Kidney (tissue), 14 donors: ENCODE measurements around the gene ARHGEF10L. TPM values are rescaled to one million over a fixed set of nuclear protein-coding genes. Genes with fewer than 3 reads are reported as not detected.
A peak's percentile ranks its signal among the peaks of the same experiment; 100 is the strongest.

ENCODE experiments used
- DNase-seq, 5 donors: peaks; one replicate each; pipeline ENCODE4 v3.0.0-alpha.2; 2013 to 2020
- FAIRE-seq: peaks from 2 replicates; lab custom pipeline; 2012; peaks lifted over from hg19 to GRCh38; lab: Jason Lieb, UNC
- H3K27ac ChIP-seq, 2 donors: one replicate each; pipeline ENCODE4 v1.7.0; 2013; ENCODE audit warnings: low read depth in 2 of 2, low read length in 2 of 2, inconsistent platforms in 1 of 2
- H3K27me3 ChIP-seq: one replicate; pipeline ENCODE4 v1.7.1; 2013; ENCODE audit warnings: low read length, inconsistent platforms; ENCODE audit not compliant: control insufficient read depth, insufficient read depth
- H3K36me3 ChIP-seq, 3 donors: one replicate each; pipeline versions ENCODE4 v1.7.0 to v1.7.1; 2013; ENCODE audit warnings: low read length in 3 of 3, control low read depth in 1 of 3, inconsistent platforms in 1 of 3; ENCODE audit not compliant: insufficient read depth in 3 of 3, control insufficient read depth in 2 of 3
- H3K4me1 ChIP-seq, 3 donors: one replicate each; pipeline versions ENCODE4 v1.7.0 to v1.7.1; 2013; ENCODE audit warnings: low read length in 3 of 3, inconsistent platforms in 1 of 3, low read depth in 1 of 3; ENCODE audit not compliant: control insufficient read depth in 2 of 3, insufficient read depth in 2 of 3
- H3K4me3 ChIP-seq, 3 donors: one replicate each; pipeline versions ENCODE4 v1.7.0 to v1.8.1; 2013; ENCODE audit warnings: low read length in 3 of 3, control low read depth in 1 of 3, inconsistent platforms in 1 of 3
- H3K9ac ChIP-seq, 3 donors: one replicate each; pipeline versions ENCODE4 v1.7.0 to v1.7.1; 2013; ENCODE audit warnings: low read length in 3 of 3, control low read depth in 1 of 3, inconsistent platforms in 1 of 3
- H3K9me3 ChIP-seq, 3 donors: one replicate each; pipeline versions ENCODE4 v1.7.0 to v1.7.1; 2013; ENCODE audit warnings: low read length in 3 of 3, control low read depth in 1 of 3, inconsistent platforms in 1 of 3; ENCODE audit not compliant: control insufficient read depth in 2 of 3, insufficient read depth in 1 of 3
- intact Hi-C: fragments of 100-400 bp; cut with DNase I; formaldehyde crosslinking; loops from one replicate; pipeline ENCODE4 v1.11.1; 2022
- polyA plus RNA-seq: library from polyadenylated mRNA; stranded (reverse); fragments of 350-450 nt; fragmentation: Illumina TruSeq; extraction: RNeasy Lipid Tissue Mini Kit (QIAGEN cat#74804); gene quantifications from one replicate; pipeline ENCODE4 v1.2.3, GENCODE V29; 2014; ENCODE audit warnings: low read depth, low replicate concordance; ENCODE audit not compliant: insufficient read depth
- total RNA-seq: library from RNA; stranded (reverse); fragmentation: NEBNext Ultra II Directional; extraction: Animal tissue kit (Norgen Biotek cat#: 25700); gene quantifications from one replicate; pipeline ENCODE4 v1.2.1, GENCODE V29; 2021
- TF ChIP-seq, protein P1 (sequence below): IDR thresholded peaks from 3 replicates; pipeline ENCODE4 v1.5.1; 2012; ENCODE audit warnings: mild to moderate bottlenecking, moderate library complexity, borderline replicate concordance; ENCODE audit not compliant: insufficient read depth; ENCODE audit errors: extremely low read depth
- donor health status: control.
- donor health status: control.
- donor health status: control.
- donor health status: control.
- donor health status: control.
- donor health status: DM: yes; HTN: yes; CAD: no.
- donor health status: Normal renal cell carcinoma (clear cell type).

Gene ARHGEF10L
- total and polyA plus RNA-seq, 2 donors from 2014 or later = 40.8 to 91.9 TPM

DNA sequence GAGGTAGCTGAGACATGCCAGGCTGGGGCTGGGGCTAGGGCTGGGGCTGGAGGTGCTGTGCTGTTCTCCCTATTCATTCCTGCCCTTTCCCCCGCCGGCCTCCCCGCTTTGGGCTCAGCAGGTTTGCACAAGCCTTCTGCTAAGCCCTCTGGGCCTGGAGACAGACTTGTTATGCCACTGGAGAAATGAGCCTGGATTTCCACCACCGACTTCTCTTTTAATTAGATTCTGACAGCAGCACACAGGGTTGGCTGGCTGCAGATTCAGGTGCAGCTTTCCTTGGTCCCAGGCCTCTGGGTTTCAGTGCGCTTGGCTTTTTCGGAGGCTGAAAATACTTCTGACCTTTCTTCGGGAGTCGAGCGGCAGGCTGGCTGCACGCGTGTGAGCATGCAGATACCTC is 144.1 kb downstream of the ARHGEF10L start:
- DNase-seq (peak in 3 of 5 donors; percentile 59 to 67 (median 64)), FAIRE-seq (no peak)
- Histone ChIP-seq H3K36me3 (peaks cover 0 to 26% (median 14%) of the 10 kb centered on the region in 3 donors), H3K27me3 (no peaks in the 10 kb centered on the region), H3K9ac (no peak overlapping the region), H3K9me3 (no peaks in the 10 kb centered on the region), H3K4me1 (peaks cover 0 to 43% (median 3%) of the 10 kb centered on the region in 3 donors), H3K4me3 (no peak overlapping the region), H3K27ac (peak overlapping the region; percentile 43 to 69)
- TF ChIP-seq, protein P1, sequence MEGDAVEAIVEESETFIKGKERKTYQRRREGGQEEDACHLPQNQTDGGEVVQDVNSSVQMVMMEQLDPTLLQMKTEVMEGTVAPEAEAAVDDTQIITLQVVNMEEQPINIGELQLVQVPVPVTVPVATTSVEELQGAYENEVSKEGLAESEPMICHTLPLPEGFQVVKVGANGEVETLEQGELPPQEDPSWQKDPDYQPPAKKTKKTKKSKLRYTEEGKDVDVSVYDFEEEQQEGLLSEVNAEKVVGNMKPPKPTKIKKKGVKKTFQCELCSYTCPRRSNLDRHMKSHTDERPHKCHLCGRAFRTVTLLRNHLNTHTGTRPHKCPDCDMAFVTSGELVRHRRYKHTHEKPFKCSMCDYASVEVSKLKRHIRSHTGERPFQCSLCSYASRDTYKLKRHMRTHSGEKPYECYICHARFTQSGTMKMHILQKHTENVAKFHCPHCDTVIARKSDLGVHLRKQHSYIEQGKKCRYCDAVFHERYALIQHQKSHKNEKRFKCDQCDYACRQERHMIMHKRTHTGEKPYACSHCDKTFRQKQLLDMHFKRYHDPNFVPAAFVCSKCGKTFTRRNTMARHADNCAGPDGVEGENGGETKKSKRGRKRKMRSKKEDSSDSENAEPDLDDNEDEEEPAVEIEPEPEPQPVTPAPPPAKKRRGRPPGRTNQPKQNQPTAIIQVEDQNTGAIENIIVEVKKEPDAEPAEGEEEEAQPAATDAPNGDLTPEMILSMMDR = no peak
- intact Hi-C loops = no loop called here

DNA sequence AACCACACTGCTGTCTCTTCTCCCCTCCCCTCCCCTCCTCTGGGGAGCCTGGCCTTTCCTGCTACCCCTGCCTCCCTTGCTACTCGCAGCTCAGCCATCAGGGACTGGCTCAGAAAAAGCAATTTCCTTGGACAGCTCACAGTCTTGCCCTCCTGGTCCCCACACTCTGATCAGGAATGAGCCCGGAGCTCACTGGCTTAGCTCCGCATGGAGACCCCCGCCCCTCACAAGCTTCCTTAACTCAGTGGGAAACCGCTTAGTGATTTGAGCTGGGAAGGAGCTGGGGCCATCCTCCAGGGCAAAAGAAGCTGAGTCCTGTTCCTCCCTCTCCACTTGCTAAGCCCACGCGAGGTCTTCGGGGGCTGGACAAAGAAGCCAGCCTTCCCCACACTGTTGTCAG is 145.3 kb downstream of the ARHGEF10L start:
- Histone ChIP-seq H3K9me3 (no peaks in the 10 kb centered on the region), H3K27ac (no peak overlapping the region), H3K36me3 (peaks cover 0 to 34% (median 19%) of the 10 kb centered on the region in 3 donors), H3K4me1 (peaks cover 0 to 35% (median 0%) of the 10 kb centered on the region in 3 donors), H3K4me3 (no peak overlapping the region), H3K9ac (no peak overlapping the region), H3K27me3 (no peaks in the 10 kb centered on the region)
- no peak for FAIRE-seq
- no peak for DNase-seq
- TF ChIP-seq, protein P1 = no peak
- intact Hi-C loops = no loop called here

- TF ChIP-seq, protein P1 = no peak
- Histone ChIP-seq H3K27ac (no peak overlapping the region), H3K36me3 (peaks cover 0 to 40% (median 29%) of the 10 kb centered on the region in 3 donors), H3K9me3 (no peaks in the 10 kb centered on the region), H3K4me1 (peaks cover 0 to 34% (median 0%) of the 10 kb centered on the region in 3 donors), H3K9ac (no peak overlapping the region), H3K4me3 (no peak overlapping the region), H3K27me3 (no peaks in the 10 kb centered on the region)
- DNase-seq (no peak), FAIRE-seq (no peak)
- intact Hi-C loops = no loop called here
Observed at GRCh38 chr1:17686258-17686657, 146.8 kb downstream of the ARHGEF10L start.

DNA sequence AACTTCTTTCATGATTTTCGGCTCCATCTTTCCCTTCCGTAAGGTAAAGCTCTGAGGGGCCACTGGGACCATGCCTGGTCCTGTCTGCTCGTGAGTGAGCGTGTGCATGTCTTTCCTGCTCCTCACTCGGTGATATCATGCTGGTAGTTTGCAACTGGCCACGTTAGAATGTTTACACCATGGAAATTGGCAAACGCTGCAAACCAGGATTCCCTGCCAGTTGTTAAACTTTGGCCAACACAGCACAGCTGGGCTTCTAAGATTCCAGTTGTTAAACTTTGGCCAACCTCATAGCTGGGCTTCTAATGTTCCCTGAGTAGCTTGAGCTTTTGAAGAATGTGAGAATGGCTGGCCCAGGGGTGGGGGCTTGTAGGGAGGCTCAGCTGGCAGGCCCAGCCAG is 147.6 kb downstream of the ARHGEF10L start:
- intact Hi-C loops = no loop called here
- Histone ChIP-seq H3K27ac (no peak overlapping the region), H3K4me3 (no peak overlapping the region), H3K27me3 (no peaks in the 10 kb centered on the region), H3K36me3 (peaks cover 0 to 36% (median 31%) of the 10 kb centered on the region in 3 donors), H3K4me1 (peaks cover 0 to 30% (median 0%) of the 10 kb centered on the region in 3 donors), H3K9ac (no peak overlapping the region), H3K9me3 (no peaks in the 10 kb centered on the region)
- DNase-seq (no peak), FAIRE-seq (no peak)
- TF ChIP-seq, protein P1 = no peak
